GM12878 (cell line): Measurements from ENCODE around the gene C18orf63. TPM values are rescaled to one million over a fixed set of nuclear protein-coding genes. Genes with fewer than 3 reads are reported as not detected.

Experiments used
- ATAC-seq: fragments of 200-7000 bp; cut with Tn5 transposase; 3 replicates; pipeline ENCODE4 v1.9.1; 2020; ENCODE audit warnings: mild to moderate bottlenecking, moderate library complexity
- BruUV-seq: library from RNA; stranded (reverse); fragments of 400-500 nt; replicated peaks from 2 replicates; lab custom pipeline; 2021; lab: Mats Ljungman, UMichigan
- CTCF ChIA-PET: fragments of 300-600 bp; sonication (Branson Sonifier 250); formaldehyde crosslinking; extraction: SDS; loops from one replicate; lab custom pipeline; 2021; ENCODE audit warnings: inconsistent platforms; lab: Yijun Ruan, JAX
- POLR2A ChIA-PET: fragments of 350-600 bp; formaldehyde crosslinking; extraction: SDS; loops from one replicate; lab custom pipeline; 2021; ENCODE audit warnings: inconsistent platforms; lab: Charles Lee
- RAD21 ChIA-PET: fragments of 300-600 bp; sonication (Branson Sonifier 250); formaldehyde crosslinking; loops from one replicate; lab custom pipeline; 2023; ENCODE audit warnings: antibody characterized with exemption; ENCODE audit not compliant: unreplicated experiment; lab: Charles Lee
- SMC1A ChIA-PET: fragments of 300-600 bp; sonication (Branson Sonifier 250); formaldehyde crosslinking; loops from one replicate; lab custom pipeline; 2023; ENCODE audit not compliant: unreplicated experiment, uncharacterized antibody; lab: Charles Lee
- DNase-seq: peaks from one replicate; pipeline ENCODE4 v3.0.0-alpha.2; 2011; ENCODE audit warnings: low read depth, low spot score
- FAIRE-seq: peaks from 3 replicates; lab custom pipeline; 2011; peaks lifted over from hg19 to GRCh38; lab: Jason Lieb, UNC
- H2AFZ ChIP-seq: 2 replicates; pipeline ENCODE4 v1.6.0; 2011; ENCODE audit warnings: low read depth, low read length, control low read depth; ENCODE audit not compliant: control insufficient read depth
- H3K27ac ChIP-seq: 2 replicates; pipeline ENCODE4 v1.5.1; 2011; ENCODE audit warnings: control low read depth; ENCODE audit not compliant: control insufficient read depth, insufficient read depth
- H3K27me3 ChIP-seq, 2 experiments: replicated peaks in 1 of 2; 2 replicates each; pipeline versions ENCODE4 v1.6.0 to v1.6.1; 2011; ENCODE audit warnings: low read length in 1 of 2; ENCODE audit not compliant: control insufficient read depth in 2 of 2, insufficient read depth in 2 of 2
- H3K36me3 ChIP-seq, 2 experiments: 2 replicates each; pipeline ENCODE4 v1.5.1; 2011; ENCODE audit warnings: low read length in 1 of 2; ENCODE audit not compliant: control insufficient read depth in 2 of 2, insufficient read depth in 2 of 2
- H3K4me1 ChIP-seq: 2 replicates; pipeline ENCODE4 v1.6.1; 2011; ENCODE audit warnings: mild to moderate bottlenecking, low read length, moderate library complexity, mixed read lengths; ENCODE audit not compliant: control insufficient read depth, insufficient read depth
- H3K4me2 ChIP-seq: 2 replicates; pipeline ENCODE4 v1.6.0; 2011; ENCODE audit warnings: control low read depth; ENCODE audit not compliant: control insufficient read depth, insufficient read depth
- H3K4me3 ChIP-seq: fragments of 200-600 bp; sonication (generic); 2 replicates; pipeline ENCODE4 v1.5.1; 2016
- H3K79me2 ChIP-seq: 2 replicates; pipeline ENCODE4 v1.6.0; 2011; ENCODE audit warnings: low read length; ENCODE audit not compliant: control insufficient read depth, insufficient read depth
- H3K9ac ChIP-seq: 2 replicates; pipeline ENCODE4 v1.8.0; 2011; ENCODE audit warnings: low read length, control low read depth, mixed read lengths; ENCODE audit not compliant: control insufficient read depth, insufficient read depth
- H3K9me3 ChIP-seq: replicated peaks from 3 replicates; pipeline ENCODE4 v1.5.1; 2011; ENCODE audit warnings: mild to moderate bottlenecking, low read length; ENCODE audit not compliant: control insufficient read depth, insufficient read depth
- H4K20me1 ChIP-seq: 2 replicates; pipeline ENCODE4 v1.6.0; 2011; ENCODE audit not compliant: control insufficient read depth, insufficient read depth
- BCL11A ChIP-seq: IDR thresholded peaks from 2 replicates; pipeline ENCODE4 v1.6.1; 2011; ENCODE audit warnings: low read depth, low read length
- BCLAF1 ChIP-seq: fragments of 450-650 bp; IDR thresholded peaks from 2 replicates; pipeline ENCODE4 v1.6.1; 2017; ENCODE audit warnings: antibody characterized with exemption, mild to moderate bottlenecking, moderate library complexity
- HDGF ChIP-seq: fragments of 450-650 bp; IDR thresholded peaks from 2 replicates; pipeline ENCODE4 v1.6.1; 2016; ENCODE audit warnings: antibody characterized with exemption
- IKZF1 ChIP-seq: fragments of 450-650 bp; conservative IDR thresholded peaks from 2 replicates; pipeline ENCODE4 v1.6.1; 2017; ENCODE audit warnings: antibody characterized with exemption, mild to moderate bottlenecking
- KLF5 ChIP-seq: fragments of 450-650 bp; IDR thresholded peaks from 2 replicates; pipeline ENCODE4 v1.6.1; 2014; ENCODE audit warnings: mild to moderate bottlenecking; ENCODE audit not compliant: partially characterized antibody
- NBN ChIP-seq: fragments of 450-650 bp; IDR thresholded peaks from 2 replicates; pipeline ENCODE4 v1.6.1; 2016
- NFIC ChIP-seq: IDR thresholded peaks from 2 replicates; pipeline ENCODE4 v1.6.1; 2012; ENCODE audit warnings: low read depth, mild to moderate bottlenecking, inconsistent platforms, low read length, moderate library complexity
- NFYA ChIP-seq: IDR thresholded peaks from 2 replicates; pipeline ENCODE4 v1.6.1; 2011; ENCODE audit warnings: low read depth, mild to moderate bottlenecking, low read length, improper control_type of control experiment, borderline replicate concordance
- NR2F1 ChIP-seq: fragments of 450-650 bp; conservative IDR thresholded peaks from 2 replicates; pipeline ENCODE4 v1.6.1; 2017; ENCODE audit warnings: mild to moderate bottlenecking
- RELA ChIP-seq: fragments of 450-650 bp; IDR thresholded peaks from 2 replicates; pipeline ENCODE4 v1.8.0; 2014; ENCODE audit warnings: borderline replicate concordance; ENCODE audit not compliant: partially characterized antibody
- RUNX3 ChIP-seq: IDR thresholded peaks from 2 replicates; pipeline ENCODE4 v1.6.1; 2012; ENCODE audit warnings: low read length, inconsistent platforms
- SMAD1 ChIP-seq: fragments of 450-650 bp; IDR thresholded peaks from 2 replicates; pipeline ENCODE4 v1.6.1; 2018; ENCODE audit warnings: mild to moderate bottlenecking, low read depth; ENCODE audit not compliant: partially characterized antibody
- SMARCA5 ChIP-seq: fragments of 450-650 bp; IDR thresholded peaks from 2 replicates; pipeline ENCODE4 v1.6.1; 2017; ENCODE audit warnings: mild to moderate bottlenecking
- STAT1 ChIP-seq: fragments of 450-650 bp; conservative IDR thresholded peaks from 2 replicates; pipeline ENCODE4 v1.6.1; 2014; ENCODE audit warnings: antibody characterized with exemption, mild to moderate bottlenecking
- STAT3 ChIP-seq: IDR thresholded peaks from 2 replicates; pipeline ENCODE4 v1.6.1; 2011; ENCODE audit warnings: low read depth, low read length, improper control_type of control experiment
- ZBTB40 ChIP-seq: fragments of 450-650 bp; IDR thresholded peaks from 2 replicates; pipeline ENCODE4 v1.6.1; 2016; ENCODE audit warnings: mild to moderate bottlenecking, moderate library complexity, borderline replicate concordance
- WGBS: methylation state at CpG from one replicate; pipeline ENCODE4 v1.1.6; 2016; ENCODE audit warnings: low lambda C conversion rate; ENCODE audit not compliant: insufficient replicate concordance, insufficient coverage; ENCODE audit errors: missing lambda C conversion rate; 5-methylcytosine and 5-hydroxymethylcytosine counted together
- in situ Hi-C: fragments of 300-500 bp; cut with MboI; formaldehyde crosslinking; loops from 9 replicates; pipeline ENCODE4 v1.14.3; 2018; ENCODE audit warnings: mixed read lengths
- intact Hi-C: fragments of 100-400 bp; cut with micrococcal nuclease; formaldehyde crosslinking; loops from one replicate; pipeline ENCODE4 v1.14.2; 2022; ENCODE audit not compliant: unreplicated experiment
- polyA plus RNA-seq, 11 experiments: library from polyadenylated mRNA; depleted of rRNA in 4 of 11; unstranded in 6 of 11; stranded (reverse) in 5 of 11; fragments of >200 nt; fragmentation: Nextera tagmentation in 4 of 11; fragmentation: Illumina TruSeq in 1 of 11; extraction: Ambion mirVana in 4 of 11; extraction: Trizol in 1 of 11; gene quantifications; 1 replicate in 1 of 11; 2 replicates in 10 of 11; pipeline versions ENCODE4 v1.2.1 to v1.2.3, GENCODE V29; 2011 to 2016; ENCODE audit warnings: inconsistent platforms in 2 of 11, missing spikeins in 2 of 11, low read depth in 1 of 11
- total RNA-seq, 4 experiments: library from RNA; depleted of rRNA in 3 of 4; stranded (reverse); fragments of >200 nt in 3 of 4; fragmentation: Illumina TruSeq in 1 of 4; extraction: Trizol in 1 of 4; gene quantifications; 2 replicates each; pipeline versions ENCODE4 v1.2.1 to v1.2.3, GENCODE V29; 2013 to 2021

The C18orf63 gene
- total and polyA plus RNA-seq, 10 of the 15 experiments (the other 5 are each of a cell fraction or from before 2014, with no cell fraction given): not detected

DNA sequence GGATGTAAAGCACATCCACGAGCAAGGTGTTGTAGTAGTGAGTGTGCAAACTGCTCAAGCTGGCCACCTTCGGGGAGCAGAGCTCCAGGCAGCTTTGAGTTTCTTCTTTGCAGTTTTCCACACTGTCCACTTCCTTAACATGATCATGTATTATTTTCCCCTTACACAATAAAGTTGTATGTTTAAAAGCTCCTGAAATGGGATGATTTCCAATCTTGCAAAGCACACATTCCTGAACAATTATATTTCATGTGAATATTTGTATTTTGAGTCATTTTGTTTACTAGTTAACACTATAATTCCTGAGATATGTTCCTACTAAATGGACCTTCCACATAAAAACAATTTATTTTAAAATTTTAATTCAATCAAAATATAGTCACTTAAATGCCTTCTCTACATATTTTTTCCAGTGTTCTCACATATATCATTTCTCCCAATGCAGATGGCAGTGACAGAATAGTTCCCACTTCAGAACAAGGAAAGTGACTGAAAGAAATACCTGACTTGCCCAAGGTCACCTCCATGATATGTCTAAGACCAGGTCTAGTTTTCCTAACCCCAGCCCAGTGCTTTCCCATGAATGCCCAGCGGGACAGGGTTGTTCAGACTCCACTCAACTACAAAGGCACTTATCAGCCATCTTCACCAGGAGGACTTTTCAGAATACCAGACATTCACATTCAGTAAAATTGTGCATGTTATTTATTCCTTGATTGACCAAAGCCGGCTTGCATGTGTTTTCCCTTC, 29.4 kb upstream of the C18orf63 start (continued):
- TF ChIP-seq NFIC: no peak
- no peak for TF ChIP-seq SMAD1
- no peak for TF ChIP-seq NR2F1
- TF ChIP-seq RELA: no peak
- TF ChIP-seq STAT1: no peak

DNA sequence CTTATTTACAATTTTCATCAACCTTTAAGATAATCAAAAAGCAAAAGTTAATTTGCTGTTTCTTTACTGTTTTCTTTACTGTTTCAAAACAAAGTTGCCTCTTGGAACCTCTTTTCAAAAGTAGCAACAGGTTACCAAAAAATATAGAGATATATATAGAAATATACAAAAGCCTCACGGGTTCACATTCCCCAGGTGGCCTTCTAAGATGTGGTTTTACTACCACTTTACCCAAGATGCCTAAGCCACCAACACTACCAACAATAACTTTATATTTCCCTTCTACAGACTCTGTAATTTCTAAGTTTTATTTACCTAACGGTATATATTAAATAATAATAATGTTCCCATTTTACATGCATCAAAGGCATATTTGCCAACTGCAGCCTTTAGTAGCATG, 28.8 kb upstream of the C18orf63 start:
- H3K79me2 ChIP-seq: peaks cover 5% of the 10 kb centered on the region; the same call in 1 of the 2 replicates
- ChIA-PET POLR2A (no interaction called here), RAD21 (no interaction called here), SMC1A (interaction anchor here (1.4 kb wide), 2 partner anchors 9 to 13 kb away, joined by 5 to 6 read pairs; no protein-coding TSS in a partner anchor), CTCF (no interaction called here)
- in situ Hi-C loops: no loop called here
- H3K27ac ChIP-seq: no peak overlapping the region
- H3K4me1 ChIP-seq: peaks cover 7% of the 10 kb centered on the region
- FAIRE-seq: no peak
- no peak overlapping the region for H2AFZ ChIP-seq
- intact Hi-C loops: no loop called here
- no TSS peak for BruUV-seq
- H3K36me3 ChIP-seq: no peaks in the 10 kb centered on the region
- no peaks in the 10 kb centered on the region for H3K27me3 ChIP-seq
- H3K4me2 ChIP-seq: no peak overlapping the region
- WGBS: 77% methylated on average over 2 of the region's 2 CpGs
- H4K20me1 ChIP-seq: no peaks in the 10 kb centered on the region
- no peak overlapping the region for H3K4me3 ChIP-seq
- no peak for DNase-seq
- ATAC-seq: no peak
- H3K9me3 ChIP-seq: no peaks in the 10 kb centered on the region
- no peak overlapping the region for H3K9ac ChIP-seq
- TF ChIP-seq ZBTB40 (no peak), SMARCA5 (no peak), IKZF1 (no peak), STAT3 (no peak), NFYA (no peak), BCLAF1 (no peak), NBN (no peak), BCL11A (no peak), KLF5 (no peak), HDGF (no peak), RUNX3 (no peak)
